Vagina (tissue), 2 donors: Measurements from ENCODE around the gene DGKE. TPM values are rescaled to one million over a fixed set of nuclear protein-coding genes. Genes with fewer than 3 reads are reported as not detected.

Experiments used
- DNase-seq, 2 donors: peaks; one replicate each; pipeline ENCODE4 v3.0.0-alpha.2; 2017; ENCODE audit errors: extremely low spot score in 2 of 2
- H3K27ac ChIP-seq: fragments of 200-600 bp; sonication (generic); one replicate; pipeline ENCODE4 v1.5.1; 2019
- H3K27me3 ChIP-seq: fragments of 200-600 bp; sonication (generic); one replicate; pipeline ENCODE4 v1.5.1; 2019
- H3K36me3 ChIP-seq, 2 donors: fragments of 200-600 bp; sonication (generic); one replicate each; pipeline ENCODE4 v1.5.1; 2017 to 2019
- H3K4me1 ChIP-seq: fragments of 200-600 bp; sonication (generic); one replicate; pipeline ENCODE4 v1.5.1; 2019
- H3K4me3 ChIP-seq, 2 donors: fragments of 200-600 bp; sonication (generic); 1 replicate in 1 of 2; 2 replicates in 1 of 2; pipeline ENCODE4 v1.5.1; 2016 to 2019
- H3K9me3 ChIP-seq: fragments of 200-600 bp; sonication (generic); one replicate; pipeline ENCODE4 v1.5.1; 2019
- POLR2A ChIP-seq, 2 donors: fragments of 450-650 bp; IDR thresholded peaks; one replicate each; pipeline ENCODE4 v1.6.1; 2017; ENCODE audit warnings: antibody characterized with exemption in 2 of 2, mild to moderate bottlenecking in 2 of 2, moderate library complexity in 2 of 2
- POLR2AphosphoS5 ChIP-seq, 2 donors: sonication (generic); formaldehyde crosslinking; IDR thresholded peaks; one replicate each; pipeline ENCODE4 v1.9.0; 2017; ENCODE audit warnings: antibody characterized with exemption in 2 of 2, mild to moderate bottlenecking in 2 of 2, low read depth in 1 of 2; ENCODE audit not compliant: insufficient read depth in 1 of 2
- intact Hi-C: fragments of 100-400 bp; cut with DNase I; formaldehyde crosslinking; loops from one replicate; pipeline ENCODE4 v1.15.1; 2023
- microRNA counts, 2 donors: library from miRNA; unstranded; fragments of <30 nt; microRNA quantifications; one replicate each; lab custom pipeline; 2016 to 2017
- small RNA-seq: library from RNA; depleted of rRNA; stranded (forward); fragments of <200 nt; gene quantifications from one replicate; pipeline ENCODE3, GENCODE V24; 2016
- total RNA-seq: library from RNA; depleted of rRNA; stranded (reverse); fragments of >200 nt; gene quantifications from one replicate; pipeline ENCODE4 v1.2.3, GENCODE V29; 2016
- TF ChIP-seq, protein P1 (sequence below), 3 experiments: fragments of 450-650 bp in 2 of 3; fragments of 200-600 bp in 1 of 3; sonication (generic) in 1 of 3; IDR thresholded peaks; one replicate each; pipeline ENCODE4 v1.5.1; 2017 to 2019; ENCODE audit warnings: antibody characterized with exemption in 3 of 3, mild to moderate bottlenecking in 2 of 3, moderate library complexity in 2 of 3

Gene DGKE
- total RNA-seq, 1 donor from 2014 or later, result 13.0 TPM

GRCh38 chr17:56914581-56915273 lies 80.8 kb downstream of the DGKE start:
- intact Hi-C loops, result loop anchor here (5.0 kb wide), 1 partner anchor 82 kb away; the partner anchor contains the start of genes C17orf67 and DGKE
- H3K4me1 ChIP-seq, result peaks cover 49% of the 10 kb centered on the region

GRCh38 chr17:56917559-56918296 lies 83.8 kb downstream of the DGKE start:
- H3K4me3 ChIP-seq, result no peak overlapping the region
- intact Hi-C loops, result no loop called here
- DNase-seq, result no peak
- H3K27me3 ChIP-seq, result no peaks in the 10 kb centered on the region
- H3K27ac ChIP-seq, result peak overlapping the region; percentile 96
- H3K4me1 ChIP-seq, result peaks cover 19% of the 10 kb centered on the region
- no peaks in the 10 kb centered on the region for H3K36me3 ChIP-seq
- no peaks in the 10 kb centered on the region for H3K9me3 ChIP-seq
- TF ChIP-seq POLR2A (IDR thresholded peaks at IDR 0.05) (no peak), POLR2AphosphoS5 (IDR thresholded peaks at IDR 0.05; ENCODE audit: insufficient read depth in 1 of 2, low read depth in 1 of 2) (no peak)
- TF ChIP-seq, protein P1, sequence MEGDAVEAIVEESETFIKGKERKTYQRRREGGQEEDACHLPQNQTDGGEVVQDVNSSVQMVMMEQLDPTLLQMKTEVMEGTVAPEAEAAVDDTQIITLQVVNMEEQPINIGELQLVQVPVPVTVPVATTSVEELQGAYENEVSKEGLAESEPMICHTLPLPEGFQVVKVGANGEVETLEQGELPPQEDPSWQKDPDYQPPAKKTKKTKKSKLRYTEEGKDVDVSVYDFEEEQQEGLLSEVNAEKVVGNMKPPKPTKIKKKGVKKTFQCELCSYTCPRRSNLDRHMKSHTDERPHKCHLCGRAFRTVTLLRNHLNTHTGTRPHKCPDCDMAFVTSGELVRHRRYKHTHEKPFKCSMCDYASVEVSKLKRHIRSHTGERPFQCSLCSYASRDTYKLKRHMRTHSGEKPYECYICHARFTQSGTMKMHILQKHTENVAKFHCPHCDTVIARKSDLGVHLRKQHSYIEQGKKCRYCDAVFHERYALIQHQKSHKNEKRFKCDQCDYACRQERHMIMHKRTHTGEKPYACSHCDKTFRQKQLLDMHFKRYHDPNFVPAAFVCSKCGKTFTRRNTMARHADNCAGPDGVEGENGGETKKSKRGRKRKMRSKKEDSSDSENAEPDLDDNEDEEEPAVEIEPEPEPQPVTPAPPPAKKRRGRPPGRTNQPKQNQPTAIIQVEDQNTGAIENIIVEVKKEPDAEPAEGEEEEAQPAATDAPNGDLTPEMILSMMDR (IDR thresholded peaks at IDR 0.05), result no peak

More at GRCh38 chr17:56914581-56915273, 80.8 kb downstream of the DGKE start:
- no peaks in the 10 kb centered on the region for H3K9me3 ChIP-seq
- peak overlapping the region; percentile 78 to 83 for H3K4me3 ChIP-seq
- H3K27me3 ChIP-seq, result no peaks in the 10 kb centered on the region
- TF ChIP-seq, protein P1 (IDR thresholded peaks at IDR 0.05), result no peak
- no peak for TF ChIP-seq POLR2A (IDR thresholded peaks at IDR 0.05)
- TF ChIP-seq POLR2AphosphoS5 (IDR thresholded peaks at IDR 0.05; ENCODE audit: insufficient read depth in 1 of 2, low read depth in 1 of 2), result no peak
- no peak for DNase-seq
- no peaks in the 10 kb centered on the region for H3K36me3 ChIP-seq
- peak overlapping the region; percentile 96 for H3K27ac ChIP-seq

DNA sequence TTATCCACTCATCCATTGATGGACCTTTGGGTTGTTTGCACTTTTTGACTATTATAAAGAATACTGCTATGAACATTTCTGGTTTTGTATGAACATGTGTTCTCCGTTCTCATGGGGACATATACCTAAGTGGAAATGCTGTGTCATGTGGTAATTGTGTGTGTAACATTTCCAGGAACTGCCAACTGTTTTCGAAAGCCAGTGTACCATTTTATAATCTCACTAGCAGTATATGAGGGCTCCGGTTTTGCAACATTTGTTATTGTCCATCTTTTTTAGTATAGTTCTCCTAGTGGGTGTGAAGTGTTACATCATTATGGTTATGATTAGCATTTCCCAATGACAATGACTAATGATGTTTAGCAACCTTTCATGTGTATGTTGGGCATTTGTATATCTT lies 85.0 kb downstream of the DGKE start:
- no peak overlapping the region for H3K27ac ChIP-seq

More for the DNA sequence above, 85.0 kb downstream of the DGKE start:
- Histone ChIP-seq H3K27me3 (no peaks in the 10 kb centered on the region), H3K9me3 (no peaks in the 10 kb centered on the region), H3K4me1 (peaks cover 18% of the 10 kb centered on the region), H3K36me3 (no peaks in the 10 kb centered on the region), H3K4me3 (no peak overlapping the region)
- no peak for DNase-seq
- intact Hi-C loops, result no loop called here
- TF ChIP-seq POLR2AphosphoS5 (IDR thresholded peaks at IDR 0.05; ENCODE audit: insufficient read depth in 1 of 2, low read depth in 1 of 2) (peak in 1 of 2 donors; percentile 71), POLR2A (IDR thresholded peaks at IDR 0.05) (no peak)
- TF ChIP-seq, protein P1 (IDR thresholded peaks at IDR 0.05), result no peak

MicroRNAs within 50 kb of the gene (microRNA counts, 767-probe panel; counts per million panel counts)
- microRNA hsa-miR-3614-5p (lab: Ali Mortazavi, UCI), result 238 to 261 counts per million in 2 donors

Small RNA genes lying within 50 kb of the gene (small RNA-seq; reads per million reads assigned to genes)
- gene AC015912.2, result not detected
- not detected for gene RNU6-1158P

Other genes starting within 250 kb of the DGKE start
- 7.4 TPM for gene NOG, start 240.5 kb upstream of the DGKE start, total RNA-seq
- gene C17orf67, start 231 bp upstream of the DGKE start, total RNA-seq, result 2.7 TPM
- gene TRIM25, start 79.9 kb downstream of the DGKE start, total RNA-seq, result 70.0 TPM
- gene COIL, start 126.9 kb downstream of the DGKE start, total RNA-seq, result 9.8 TPM
- gene SCPEP1, start 144.0 kb downstream of the DGKE start, total RNA-seq, result 69.5 TPM